ENCODE results near the gene COL13A1. TPM values are rescaled to one million over a fixed set of nuclear protein-coding genes. Genes with fewer than 3 reads are reported as not detected.

Gene COL13A1
- total RNA-seq, 1 donor from 2014 or later = 20.1 TPM

DNA sequence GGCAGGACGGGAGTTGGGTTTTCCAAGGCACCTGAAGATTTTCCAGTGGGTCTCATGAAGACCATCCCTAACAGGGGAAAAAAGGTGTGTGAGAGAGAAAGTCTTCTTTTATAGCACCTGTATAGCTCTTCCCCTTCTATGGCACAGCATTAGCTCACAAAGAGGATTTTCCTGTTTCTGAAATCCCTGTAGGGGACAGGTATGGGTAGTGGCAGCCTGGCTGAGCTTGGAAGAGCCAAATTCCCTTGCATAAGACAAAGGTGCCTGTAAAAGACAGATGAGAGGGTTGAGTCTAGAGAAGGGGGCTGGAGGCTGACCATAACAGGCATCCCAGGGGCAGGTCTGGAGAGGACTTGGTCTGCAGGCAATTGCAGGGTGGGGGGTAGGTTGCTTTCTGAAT is 63.7 kb downstream of the COL13A1 start:
- DNase-seq (ENCODE audit: extremely low read depth, low read depth, low spot score) = no peak

DNA sequence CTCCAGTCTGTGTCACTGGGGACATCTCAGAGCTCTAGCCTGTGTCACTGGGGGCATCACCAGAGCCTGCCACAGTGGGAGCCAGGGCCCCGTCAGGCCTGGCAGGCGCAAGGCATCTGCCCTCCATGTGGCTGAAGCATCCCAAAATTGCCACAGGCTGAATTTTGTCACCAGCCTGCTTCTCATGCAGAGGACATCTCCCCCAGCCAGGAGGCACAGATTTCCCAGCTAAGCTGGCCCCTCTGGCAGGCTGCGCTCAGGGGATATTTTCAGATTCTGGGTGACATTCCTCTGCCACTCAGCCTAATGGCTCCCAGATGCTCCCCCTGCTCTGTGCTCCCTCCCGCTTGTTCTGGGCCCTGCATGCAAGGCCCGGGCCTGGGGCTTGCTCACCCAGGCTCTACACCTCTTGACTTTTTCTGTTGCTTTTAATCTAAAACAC is 64.6 kb downstream of the COL13A1 start:
- no peak for DNase-seq (ENCODE audit: extremely low read depth, low read depth, low spot score)

DNA sequence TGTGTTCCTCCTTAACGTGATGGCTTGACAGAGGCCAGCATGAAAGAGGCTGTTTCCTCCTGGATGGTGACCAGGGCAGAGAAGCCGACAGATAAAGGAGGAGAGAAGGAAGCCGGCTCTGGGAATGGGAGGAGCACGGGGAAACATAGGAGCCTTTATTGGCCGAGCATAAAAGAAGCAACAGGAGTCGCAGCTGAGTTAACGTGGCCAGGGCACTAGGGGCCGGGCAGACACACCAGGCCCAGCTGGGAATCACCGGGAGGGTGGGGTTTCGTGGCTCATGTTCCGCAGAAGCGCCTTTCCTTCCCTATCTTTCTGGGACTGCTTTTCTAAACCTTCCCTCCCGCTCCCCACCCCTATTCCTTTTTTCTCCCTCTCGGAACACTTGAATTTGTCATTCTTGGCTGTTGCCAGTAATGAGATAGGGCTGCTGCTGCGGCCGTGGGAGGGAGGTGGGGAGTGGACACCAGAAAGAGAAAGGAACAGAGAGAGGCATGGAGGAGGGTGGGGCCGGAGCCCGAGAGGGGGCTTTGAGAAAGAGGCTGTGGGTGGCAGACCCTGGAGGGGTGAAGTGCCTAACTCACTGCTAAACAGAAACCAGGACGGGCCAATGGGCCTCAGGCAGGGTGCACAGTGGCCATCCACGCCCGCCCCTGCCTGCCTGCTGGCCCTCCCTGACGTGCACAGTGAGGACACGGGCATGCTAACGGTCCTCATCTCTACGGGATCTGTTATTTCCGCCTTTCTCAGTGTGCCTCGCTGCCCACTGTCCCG is 65.2 kb downstream of the COL13A1 start:
- DNase-seq (ENCODE audit: extremely low read depth, low read depth, low spot score) = no peak

DNA sequence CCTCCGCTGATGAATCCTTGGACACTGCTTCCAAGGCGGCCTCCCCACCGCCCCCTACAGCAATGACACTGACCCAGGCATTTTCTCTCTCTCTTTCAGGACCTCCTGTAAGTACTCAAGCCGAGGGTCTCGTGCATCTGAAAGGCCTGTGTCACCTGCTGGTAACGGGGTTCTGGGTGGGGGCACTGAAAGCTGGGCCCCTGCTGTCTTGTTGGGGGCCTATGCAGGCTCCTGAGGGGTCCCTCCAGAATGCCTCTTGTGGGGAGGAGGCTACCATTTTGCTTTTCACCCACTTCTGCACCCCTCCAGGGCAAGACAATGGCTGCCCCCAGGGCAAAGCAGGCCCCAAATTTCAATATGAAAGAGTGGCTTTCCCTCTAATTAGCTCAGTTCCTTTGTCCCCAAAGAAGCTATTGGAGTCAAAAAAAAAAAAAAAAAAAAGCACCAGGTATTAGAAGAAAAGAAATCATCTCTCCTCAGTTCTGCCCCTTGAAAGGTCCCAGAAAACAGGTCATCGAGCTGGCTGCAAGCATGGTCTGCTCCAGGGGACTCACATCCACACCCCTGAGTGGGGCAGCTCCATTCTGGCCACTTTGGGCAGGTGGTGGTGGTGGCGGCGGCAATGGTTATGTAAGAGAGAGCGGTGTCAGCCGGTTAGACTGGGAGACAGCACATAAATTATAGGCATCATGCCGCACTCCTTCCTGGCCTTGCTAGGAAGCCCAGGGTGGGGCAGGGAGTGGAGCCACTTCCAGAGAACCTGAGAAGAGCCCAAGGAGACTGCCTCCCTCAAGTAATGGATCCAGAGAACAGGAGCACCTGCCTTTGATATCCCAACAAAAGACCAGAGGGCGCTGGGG is 66.2 kb downstream of the COL13A1 start:
- DNase-seq (ENCODE audit: extremely low read depth, low read depth, low spot score) = no peak

GRCh38 chr10:69868821-69869220 is 67.1 kb downstream of the COL13A1 start:
- DNase-seq (ENCODE audit: extremely low read depth, low read depth, low spot score) = no peak

GRCh38 chr10:69869291-69869961 is 67.7 kb downstream of the COL13A1 start:
- DNase-seq (ENCODE audit: extremely low read depth, low read depth, low spot score) = no peak

- no peak for DNase-seq (ENCODE audit: extremely low read depth, low read depth, low spot score)
These were observed 68.9 kb downstream of the COL13A1 start for GRCh38 chr10:69870591-69870990.

- no peak for DNase-seq (ENCODE audit: extremely low read depth, low read depth, low spot score)
These were observed 69.4 kb downstream of the COL13A1 start for GRCh38 chr10:69871074-69871473.

DNA sequence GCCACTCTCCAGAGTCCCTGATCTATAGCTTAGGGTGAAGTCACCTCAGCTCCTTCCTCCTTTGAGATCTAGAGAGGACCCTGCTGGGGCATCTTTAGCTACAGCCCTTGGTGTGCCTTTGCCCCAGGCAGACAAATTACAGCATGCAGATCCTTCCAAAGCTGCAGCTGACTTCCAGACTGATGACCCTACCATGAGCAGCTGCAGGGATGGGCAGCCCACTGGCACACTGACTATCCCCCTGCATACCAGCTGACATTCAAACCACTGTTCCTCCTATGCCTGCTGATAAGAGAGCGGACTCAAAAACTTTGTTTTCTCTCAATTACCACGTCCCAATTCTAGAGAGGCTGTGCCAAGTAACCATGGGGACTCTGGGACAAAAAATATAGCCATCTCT is 70.6 kb downstream of the COL13A1 start:
- DNase-seq (ENCODE audit: extremely low read depth, low read depth, low spot score) = no peak

- no peak for DNase-seq (ENCODE audit: extremely low read depth, low read depth, low spot score)
These were observed 71.5 kb downstream of the COL13A1 start for GRCh38 chr10:69873135-69873639.

DNA sequence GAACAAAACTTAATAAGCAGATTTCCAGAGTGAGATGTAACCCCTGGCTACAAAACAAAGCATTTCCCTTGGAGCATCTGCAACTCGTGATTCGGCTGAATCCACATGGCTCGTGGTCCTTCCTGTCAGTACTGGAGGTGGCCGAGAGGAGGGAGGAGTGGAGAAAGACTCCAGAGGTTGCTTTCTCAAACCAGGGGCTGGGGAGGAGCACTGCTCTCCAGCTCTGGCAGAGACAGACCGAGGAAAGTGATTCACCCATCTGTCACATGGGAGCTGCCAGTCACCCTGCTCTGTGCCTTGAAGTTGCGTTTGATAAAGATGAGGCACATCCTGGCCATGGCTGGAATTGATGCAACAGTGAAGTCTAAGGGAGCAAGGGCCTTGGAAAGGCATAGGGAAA is 72.7 kb downstream of the COL13A1 start:
- no peak for DNase-seq (ENCODE audit: extremely low read depth, low read depth, low spot score)

- no peak for DNase-seq (ENCODE audit: extremely low read depth, low read depth, low spot score)
These were observed 74.2 kb downstream of the COL13A1 start for GRCh38 chr10:69875856-69876255.

- DNase-seq (ENCODE audit: extremely low read depth, low read depth, low spot score) = no peak
These were observed 74.6 kb downstream of the COL13A1 start for GRCh38 chr10:69876286-69876685.

DNA sequence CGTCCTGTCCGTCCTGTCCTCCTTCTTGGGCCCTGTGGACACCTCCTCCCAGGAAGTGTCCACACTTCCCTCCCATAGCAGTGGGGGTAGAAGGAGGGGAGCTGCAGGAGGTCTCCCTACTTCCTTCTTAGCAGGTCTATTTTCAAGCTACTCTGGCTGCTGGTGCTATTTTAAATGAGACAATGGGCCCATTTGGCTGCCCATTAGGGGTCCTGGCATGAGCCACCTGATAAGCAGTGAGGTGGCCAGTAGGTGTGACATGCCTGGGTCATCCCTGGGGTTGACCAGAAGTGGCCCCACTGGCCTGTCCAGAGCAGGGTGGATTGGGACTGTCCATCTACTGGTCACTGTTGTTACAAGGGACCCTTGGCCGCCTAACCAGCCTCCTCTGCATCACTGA is 75.2 kb downstream of the COL13A1 start:
- no peak for DNase-seq (ENCODE audit: extremely low read depth, low read depth, low spot score)

- no peak for DNase-seq (ENCODE audit: extremely low read depth, low read depth, low spot score)
These were observed 76.3 kb downstream of the COL13A1 start for GRCh38 chr10:69878038-69878437.

DNA sequence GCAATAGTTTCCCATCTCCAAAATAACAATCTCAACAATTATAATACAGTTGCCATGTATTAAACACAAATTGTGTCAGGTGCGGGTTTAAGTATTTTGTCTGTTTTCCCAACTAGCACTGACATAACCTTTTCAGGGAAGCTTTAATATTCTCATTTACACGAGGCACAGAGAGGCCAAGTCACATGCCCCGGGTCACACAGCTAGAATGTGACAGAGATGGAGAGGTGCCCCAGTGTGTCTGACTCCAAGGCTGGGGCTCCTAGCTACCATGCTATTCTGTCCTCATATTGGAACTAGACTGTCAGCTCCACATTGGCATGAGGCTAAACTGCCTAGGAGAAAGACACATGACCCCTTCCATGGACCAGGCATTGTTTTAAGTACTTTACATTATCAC is 77.2 kb downstream of the COL13A1 start:
- DNase-seq (ENCODE audit: extremely low read depth, low read depth, low spot score) = no peak

GRCh38 chr10:69879634-69880257 is 78.0 kb downstream of the COL13A1 start:
- no peak for DNase-seq (ENCODE audit: extremely low read depth, low read depth, low spot score)

DNA sequence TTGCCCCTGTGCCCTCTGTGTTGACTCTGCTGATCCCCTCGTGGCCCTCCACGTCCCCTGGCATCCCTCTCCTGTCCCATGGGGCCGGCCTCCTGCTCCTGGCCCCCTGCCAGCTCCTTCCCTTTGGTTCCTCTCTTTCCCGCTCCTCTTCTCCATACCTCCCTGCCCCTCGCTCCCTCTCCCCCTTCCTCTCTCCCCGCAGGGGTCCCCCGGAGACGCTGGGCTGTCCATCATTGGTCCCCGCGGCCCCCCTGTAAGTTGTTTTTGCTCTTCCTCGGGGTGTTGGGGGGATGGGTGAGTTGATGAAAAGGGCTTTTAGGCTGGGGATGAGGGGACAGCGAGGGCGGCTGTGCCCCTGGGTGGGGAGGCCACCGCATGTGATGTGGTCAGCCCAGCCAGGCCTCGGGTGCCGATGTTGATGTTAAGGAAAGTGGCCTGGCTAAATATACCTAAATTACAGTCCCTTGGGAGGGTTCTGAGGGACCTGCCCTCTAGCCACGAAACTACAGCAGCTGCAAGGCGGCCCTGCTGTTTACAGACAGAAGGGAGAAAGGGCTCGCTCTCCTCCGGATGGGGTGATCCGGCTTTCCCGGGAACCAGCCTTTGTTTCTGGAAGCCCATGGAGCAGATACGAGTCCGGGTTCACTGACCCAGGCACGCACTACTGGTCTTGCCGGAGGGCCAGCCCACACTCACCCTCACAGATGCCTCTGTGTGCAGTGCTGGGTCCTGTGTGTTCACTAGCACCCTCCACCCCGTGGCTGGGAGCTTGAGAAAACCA is 78.8 kb downstream of the COL13A1 start:
- DNase-seq (ENCODE audit: extremely low read depth, low read depth, low spot score) = no peak

- DNase-seq (ENCODE audit: extremely low read depth, low read depth, low spot score) = no peak
These were observed 79.5 kb downstream of the COL13A1 start for GRCh38 chr10:69881202-69881601.

Measured in glomerular endothelial cell (primary cell).